Measurements from ENCODE around the gene SARDH.

DNA sequence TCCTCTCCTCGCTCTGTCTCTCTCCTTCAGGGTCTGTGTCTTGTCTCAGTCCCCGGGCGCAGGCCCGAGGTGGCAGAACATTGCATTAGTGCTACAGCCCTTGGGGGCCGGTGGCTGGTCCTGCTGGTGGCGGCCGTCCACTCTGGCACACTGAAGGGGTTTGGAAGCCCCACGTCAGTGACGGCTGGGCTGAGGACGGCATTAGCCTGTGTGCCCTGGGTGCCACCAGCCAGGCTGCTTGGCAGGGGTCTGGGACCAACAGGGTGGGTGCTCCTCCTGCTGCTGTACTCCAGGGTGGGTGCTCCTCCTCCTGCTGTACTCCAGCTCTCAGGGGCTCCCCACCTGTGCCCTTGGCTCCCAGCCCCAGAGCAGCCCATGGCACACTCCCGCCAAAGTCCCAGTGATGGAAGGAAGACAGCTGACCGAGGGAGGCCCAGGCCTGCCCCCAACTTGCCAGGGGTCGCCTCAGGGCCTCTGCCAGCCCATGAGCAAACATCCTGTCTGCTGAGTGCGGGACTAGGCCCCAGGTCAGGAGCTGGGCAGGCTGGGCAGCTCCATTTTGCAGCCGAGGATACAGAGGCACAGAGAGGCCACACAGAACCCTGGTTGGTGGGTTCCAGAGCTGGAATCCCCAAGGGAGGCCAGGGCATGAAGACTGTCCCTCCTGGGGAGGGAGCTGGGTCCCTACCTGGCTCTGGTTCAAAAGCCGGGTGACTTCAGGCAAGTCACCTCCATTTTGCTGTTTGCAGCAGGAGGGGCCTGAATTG is 27.3 kb downstream of the SARDH start:
- TF ChIP-seq POLR2A (IDR thresholded peaks at IDR 0.05) = no peak
- TF ChIP-seq EP300 (IDR thresholded peaks at IDR 0.05) = no peak

Measured in tibial nerve (tissue), 3 donors.